ENCODE data around the gene CTNNA3. TPM values are rescaled to one million over a fixed set of nuclear protein-coding genes. Genes with fewer than 3 reads are reported as not detected.

Gene CTNNA3
- total and polyA plus RNA-seq, 2 of the 4 experiments (the other 2 are of a cell fraction): 0.19 to 0.90 TPM

DNA sequence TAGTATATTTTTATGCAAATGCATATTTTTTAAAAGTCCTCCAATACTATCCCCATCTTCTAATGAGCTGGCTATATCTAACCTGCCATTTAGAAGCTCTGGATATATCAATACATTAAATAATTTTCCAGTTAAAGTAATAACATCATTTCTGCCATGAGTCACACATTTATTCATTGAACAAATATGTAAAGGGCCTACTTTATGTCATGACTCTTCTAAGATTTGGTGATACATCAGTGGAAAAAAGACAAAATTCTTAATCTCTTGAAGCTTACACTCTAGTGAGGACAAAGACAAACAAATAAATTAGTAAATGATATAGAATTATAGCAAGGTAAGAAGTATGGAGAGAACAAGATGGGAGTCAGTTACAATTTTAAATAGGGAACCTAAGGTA, 1487.0 kb downstream of the CTNNA3 start:
- Histone ChIP-seq H3K27me3 (ENCODE audit: control insufficient read depth, insufficient read depth, low read length) (no peaks in the 10 kb centered on the region), H3K18ac (ENCODE audit: low read depth, low read length) (no peak overlapping the region), H3K4me3 (ENCODE audit: insufficient read depth, low read depth, low read length) (no peak overlapping the region), H4K5ac (ENCODE audit: low read depth, low read length) (no peak overlapping the region), H3K9me3 (ENCODE audit: control insufficient read depth, insufficient read depth, low read length) (no peaks in the 10 kb centered on the region), H3K4me1 (ENCODE audit: control insufficient read depth, insufficient read depth, low read length) (no peaks in the 10 kb centered on the region), H2BK120ac (ENCODE audit: low read depth, low read length) (no peak overlapping the region), H3K9me1 (ENCODE audit: insufficient read depth, low read length) (no peaks in the 10 kb centered on the region), H2BK5ac (ENCODE audit: low read depth, low read length, poor library complexity, severe bottlenecking) (no peak overlapping the region), H3K14ac (replicated peaks; ENCODE audit: low read depth, low read length) (no peak overlapping the region), H3K56ac (ENCODE audit: extremely low read depth, insufficient read depth, low read length) (no peak overlapping the region), H3K4me2 (ENCODE audit: low read depth, low read length) (no peak overlapping the region), H2AFZ (replicated peaks; ENCODE audit: low read length, poor library complexity) (no peak overlapping the region), H2AK5ac (ENCODE audit: low read depth, low read length) (no peak overlapping the region), H4K8ac (ENCODE audit: low read depth in 2 of 2, low read length in 2 of 2) (no peak overlapping the region), H3K9ac (ENCODE audit: low read depth, low read length) (no peak overlapping the region), H3K4ac (ENCODE audit: low read depth, low read length) (no peak overlapping the region), H3K23ac (ENCODE audit: low read depth, low read length) (no peak overlapping the region), H2BK20ac (ENCODE audit: low read depth, low read length) (no peak overlapping the region), H4K91ac (ENCODE audit: insufficient read depth, low read depth, low read length) (no peak overlapping the region), H2BK15ac (ENCODE audit: low read depth, low read length) (no peak overlapping the region), H2AK9ac (replicated peaks; ENCODE audit: low read depth, low read length, poor library complexity) (no peak overlapping the region), H3K79me1 (ENCODE audit: low read depth in 1 of 2, low read length in 2 of 2) (no peaks in the 10 kb centered on the region), H4K20me1 (ENCODE audit: insufficient read depth, low read length) (no peaks in the 10 kb centered on the region), H3K36me3 (ENCODE audit: control insufficient read depth, insufficient read depth, low read length) (no peaks in the 10 kb centered on the region), H3K27ac (ENCODE audit: insufficient read depth, low read length) (no peak overlapping the region)
- dilution Hi-C loops (cut with HindIII; ENCODE audit: low sequenced_read_pairs, unreplicated experiment) (no loop called here), in situ Hi-C loops (cut with MboI; ENCODE audit: low sequenced_read_pairs) (no loop called here), intact Hi-C loops (cut with micrococcal nuclease) (no loop called here)
- no peak for ATAC-seq (ENCODE audit: low read depth)
- POLR2A ChIA-PET (ENCODE audit: unreplicated experiment): no interaction called here
- TF ChIP-seq BHLHE40 (IDR thresholded peaks at IDR 0.05; ENCODE audit: low read depth, low read length) (no peak), POLR2A (IDR thresholded peaks at IDR 0.05; ENCODE audit: low read depth, low read length) (no peak), CHD1 (IDR thresholded peaks at IDR 0.05; ENCODE audit: low read depth, low read length) (no peak), NFE2L2 (IDR thresholded peaks at IDR 0.05; ENCODE audit: low read depth, low read length) (no peak), RFX5 (IDR thresholded peaks at IDR 0.05; ENCODE audit: low read depth, low read length) (no peak), RCOR1 (IDR thresholded peaks at IDR 0.05; ENCODE audit: insufficient replicate concordance, low read length) (no peak), MAZ (IDR thresholded peaks at IDR 0.05; ENCODE audit: borderline replicate concordance, low read depth, low read length) (no peak), MXI1 (IDR thresholded peaks at IDR 0.05; ENCODE audit: borderline replicate concordance, low read depth, low read length) (no peak), MAFK (IDR thresholded peaks at IDR 0.05; ENCODE audit: low read depth, low read length) (no peak), FOS (IDR thresholded peaks at IDR 0.05; ENCODE audit: low read depth, low read length) (no peak), SMC3 (IDR thresholded peaks at IDR 0.05; ENCODE audit: low read depth, low read length) (no peak), RAD21 (IDR thresholded peaks at IDR 0.05; ENCODE audit: low read length) (no peak), CEBPB (IDR thresholded peaks at IDR 0.05; ENCODE audit: low read depth, low read length) (no peak)
- TF ChIP-seq, protein P1, sequence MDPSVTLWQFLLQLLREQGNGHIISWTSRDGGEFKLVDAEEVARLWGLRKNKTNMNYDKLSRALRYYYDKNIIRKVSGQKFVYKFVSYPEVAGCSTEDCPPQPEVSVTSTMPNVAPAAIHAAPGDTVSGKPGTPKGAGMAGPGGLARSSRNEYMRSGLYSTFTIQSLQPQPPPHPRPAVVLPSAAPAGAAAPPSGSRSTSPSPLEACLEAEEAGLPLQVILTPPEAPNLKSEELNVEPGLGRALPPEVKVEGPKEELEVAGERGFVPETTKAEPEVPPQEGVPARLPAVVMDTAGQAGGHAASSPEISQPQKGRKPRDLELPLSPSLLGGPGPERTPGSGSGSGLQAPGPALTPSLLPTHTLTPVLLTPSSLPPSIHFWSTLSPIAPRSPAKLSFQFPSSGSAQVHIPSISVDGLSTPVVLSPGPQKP (IDR thresholded peaks at IDR 0.05; ENCODE audit: borderline replicate concordance, low read depth, low read length): no peak
- TF ChIP-seq, protein P2, sequence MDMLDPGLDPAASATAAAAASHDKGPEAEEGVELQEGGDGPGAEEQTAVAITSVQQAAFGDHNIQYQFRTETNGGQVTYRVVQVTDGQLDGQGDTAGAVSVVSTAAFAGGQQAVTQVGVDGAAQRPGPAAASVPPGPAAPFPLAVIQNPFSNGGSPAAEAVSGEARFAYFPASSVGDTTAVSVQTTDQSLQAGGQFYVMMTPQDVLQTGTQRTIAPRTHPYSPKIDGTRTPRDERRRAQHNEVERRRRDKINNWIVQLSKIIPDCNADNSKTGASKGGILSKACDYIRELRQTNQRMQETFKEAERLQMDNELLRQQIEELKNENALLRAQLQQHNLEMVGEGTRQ (IDR thresholded peaks at IDR 0.05; ENCODE audit: low read depth, low read length): no peak
- TF ChIP-seq, protein P3, sequence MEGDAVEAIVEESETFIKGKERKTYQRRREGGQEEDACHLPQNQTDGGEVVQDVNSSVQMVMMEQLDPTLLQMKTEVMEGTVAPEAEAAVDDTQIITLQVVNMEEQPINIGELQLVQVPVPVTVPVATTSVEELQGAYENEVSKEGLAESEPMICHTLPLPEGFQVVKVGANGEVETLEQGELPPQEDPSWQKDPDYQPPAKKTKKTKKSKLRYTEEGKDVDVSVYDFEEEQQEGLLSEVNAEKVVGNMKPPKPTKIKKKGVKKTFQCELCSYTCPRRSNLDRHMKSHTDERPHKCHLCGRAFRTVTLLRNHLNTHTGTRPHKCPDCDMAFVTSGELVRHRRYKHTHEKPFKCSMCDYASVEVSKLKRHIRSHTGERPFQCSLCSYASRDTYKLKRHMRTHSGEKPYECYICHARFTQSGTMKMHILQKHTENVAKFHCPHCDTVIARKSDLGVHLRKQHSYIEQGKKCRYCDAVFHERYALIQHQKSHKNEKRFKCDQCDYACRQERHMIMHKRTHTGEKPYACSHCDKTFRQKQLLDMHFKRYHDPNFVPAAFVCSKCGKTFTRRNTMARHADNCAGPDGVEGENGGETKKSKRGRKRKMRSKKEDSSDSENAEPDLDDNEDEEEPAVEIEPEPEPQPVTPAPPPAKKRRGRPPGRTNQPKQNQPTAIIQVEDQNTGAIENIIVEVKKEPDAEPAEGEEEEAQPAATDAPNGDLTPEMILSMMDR (conservative IDR thresholded peaks at IDR 0.05; ENCODE audit: low read depth, low read length): no peak
- no TSS peak for BruUV-seq (replicated peaks)
- DNase-seq: no peak
- CTCF ChIA-PET: no interaction called here
